WERI-Rb-1 (cell line): ENCODE results near the gene MAGI2.

Experiments used
- DNase-seq: peaks from one replicate; pipeline ENCODE4 v3.0.0-alpha.2; 2020
- H3K27ac ChIP-seq: fragments of 250-450 bp; sonication (Bioruptor Pico); 2 replicates; pipeline ENCODE4 v1.5.1; 2020; ENCODE audit warnings: mild to moderate bottlenecking, moderate library complexity
- H3K27me3 ChIP-seq: fragments of 250-450 bp; sonication (Bioruptor Pico); 2 replicates; pipeline ENCODE4 v1.5.1; 2021; ENCODE audit warnings: mild to moderate bottlenecking, low read depth, moderate library complexity; ENCODE audit not compliant: insufficient read depth, severe bottlenecking
- H3K36me3 ChIP-seq: fragments of 250-450 bp; sonication (Bioruptor Pico); 2 replicates; pipeline ENCODE4 v1.5.1; 2020; ENCODE audit warnings: mild to moderate bottlenecking, moderate library complexity
- H3K4me3 ChIP-seq: 2 replicates; pipeline ENCODE4 v1.5.1; 2011; ENCODE audit warnings: low read depth, mild to moderate bottlenecking, control low read depth, low read length
- H3K9me3 ChIP-seq: fragments of 250-450 bp; sonication (Bioruptor Pico); 2 replicates; pipeline ENCODE4 v1.5.1; 2021; ENCODE audit warnings: mild to moderate bottlenecking, moderate library complexity; ENCODE audit not compliant: severe bottlenecking
- TF ChIP-seq, protein P1 (sequence below): IDR thresholded peaks from 2 replicates; pipeline ENCODE4 v1.5.1; 2011; ENCODE audit warnings: low read depth, mild to moderate bottlenecking, control low read depth, inconsistent platforms, low read length

Gene MAGI2

DNA sequence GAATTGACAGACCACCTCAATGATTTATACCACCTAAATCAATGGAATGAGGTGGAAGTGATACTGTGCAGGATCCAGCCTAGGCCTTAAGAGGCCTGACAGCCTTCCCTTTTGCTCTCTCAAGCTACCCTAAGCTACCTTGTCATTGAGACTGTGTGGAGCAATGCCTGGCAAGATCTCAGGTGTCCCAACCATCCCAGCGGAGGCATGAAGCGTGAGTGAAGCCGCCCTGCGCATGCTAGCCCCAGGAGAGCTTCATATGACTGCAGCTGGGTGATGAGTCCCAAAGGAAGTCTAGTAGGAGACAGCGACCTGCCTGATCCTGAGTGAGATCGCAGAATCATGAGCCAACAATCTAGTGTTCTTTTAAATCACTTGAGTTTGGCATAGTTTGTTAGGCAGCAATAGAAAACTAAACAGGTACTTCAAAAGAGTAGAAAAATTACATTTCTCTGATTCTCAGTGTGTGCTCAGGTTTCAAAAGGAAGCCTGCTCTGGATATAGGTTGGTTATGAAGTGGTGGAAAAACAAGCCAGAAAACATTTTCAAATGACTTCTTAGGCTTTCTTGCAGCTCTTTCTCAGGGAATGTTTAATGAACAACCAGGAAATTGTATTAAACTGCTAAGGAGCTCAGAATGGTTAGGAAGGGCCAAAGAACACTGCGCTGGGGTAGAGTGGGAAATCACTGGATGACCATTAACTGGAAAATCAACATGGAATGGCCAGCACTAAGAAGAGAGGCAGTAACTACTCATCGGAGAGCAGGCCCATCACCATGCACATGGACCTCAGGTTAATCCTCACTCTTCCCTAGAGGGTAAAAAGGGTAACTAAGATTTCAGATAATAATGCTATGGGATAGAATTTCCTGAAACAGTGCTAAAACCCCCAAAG, 1119.7 kb downstream of the MAGI2 start:
- TF ChIP-seq, protein P1, sequence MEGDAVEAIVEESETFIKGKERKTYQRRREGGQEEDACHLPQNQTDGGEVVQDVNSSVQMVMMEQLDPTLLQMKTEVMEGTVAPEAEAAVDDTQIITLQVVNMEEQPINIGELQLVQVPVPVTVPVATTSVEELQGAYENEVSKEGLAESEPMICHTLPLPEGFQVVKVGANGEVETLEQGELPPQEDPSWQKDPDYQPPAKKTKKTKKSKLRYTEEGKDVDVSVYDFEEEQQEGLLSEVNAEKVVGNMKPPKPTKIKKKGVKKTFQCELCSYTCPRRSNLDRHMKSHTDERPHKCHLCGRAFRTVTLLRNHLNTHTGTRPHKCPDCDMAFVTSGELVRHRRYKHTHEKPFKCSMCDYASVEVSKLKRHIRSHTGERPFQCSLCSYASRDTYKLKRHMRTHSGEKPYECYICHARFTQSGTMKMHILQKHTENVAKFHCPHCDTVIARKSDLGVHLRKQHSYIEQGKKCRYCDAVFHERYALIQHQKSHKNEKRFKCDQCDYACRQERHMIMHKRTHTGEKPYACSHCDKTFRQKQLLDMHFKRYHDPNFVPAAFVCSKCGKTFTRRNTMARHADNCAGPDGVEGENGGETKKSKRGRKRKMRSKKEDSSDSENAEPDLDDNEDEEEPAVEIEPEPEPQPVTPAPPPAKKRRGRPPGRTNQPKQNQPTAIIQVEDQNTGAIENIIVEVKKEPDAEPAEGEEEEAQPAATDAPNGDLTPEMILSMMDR: no peak
- Histone ChIP-seq H3K27ac (no peak overlapping the region), H3K36me3 (no peaks in the 10 kb centered on the region), H3K27me3 (no peaks in the 10 kb centered on the region), H3K4me3 (no peak overlapping the region), H3K9me3 (no peaks in the 10 kb centered on the region)
- DNase-seq: no peak

DNA sequence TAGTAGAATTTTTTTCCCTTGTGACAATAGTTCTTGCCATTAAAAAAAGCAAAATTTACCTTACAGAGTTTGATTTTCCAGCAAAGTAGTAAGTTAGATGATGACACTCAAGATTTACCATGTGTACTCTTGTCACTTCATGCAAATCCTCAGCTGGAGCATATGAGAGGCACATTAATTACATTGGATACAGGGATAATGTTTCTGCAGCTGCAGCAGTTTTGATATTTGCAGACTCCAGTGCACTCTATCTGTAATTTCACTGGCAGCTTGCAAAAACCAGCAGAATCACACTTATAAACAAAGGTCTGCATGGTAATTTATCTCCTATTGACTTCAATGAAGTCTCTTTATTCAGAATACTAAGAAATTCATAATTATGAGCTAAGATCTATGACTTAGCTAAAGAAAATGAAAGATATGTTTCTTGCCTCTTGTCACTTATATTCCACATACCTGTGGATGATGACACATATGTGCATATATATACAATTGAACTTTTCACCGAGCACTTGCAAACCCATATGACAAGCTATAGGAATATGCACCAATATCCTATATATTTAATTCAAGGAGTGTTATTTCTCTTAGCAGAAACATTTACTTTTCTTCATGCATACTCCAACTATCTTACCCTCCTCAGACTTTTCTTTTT, 1124.3 kb downstream of the MAGI2 start:
- H3K27me3 ChIP-seq: no peaks in the 10 kb centered on the region
- no peaks in the 10 kb centered on the region for H3K36me3 ChIP-seq
- H3K4me3 ChIP-seq: no peak overlapping the region
- no peaks in the 10 kb centered on the region for H3K9me3 ChIP-seq
- TF ChIP-seq, protein P1: no peak
- no peak overlapping the region for H3K27ac ChIP-seq
- no peak for DNase-seq

DNA sequence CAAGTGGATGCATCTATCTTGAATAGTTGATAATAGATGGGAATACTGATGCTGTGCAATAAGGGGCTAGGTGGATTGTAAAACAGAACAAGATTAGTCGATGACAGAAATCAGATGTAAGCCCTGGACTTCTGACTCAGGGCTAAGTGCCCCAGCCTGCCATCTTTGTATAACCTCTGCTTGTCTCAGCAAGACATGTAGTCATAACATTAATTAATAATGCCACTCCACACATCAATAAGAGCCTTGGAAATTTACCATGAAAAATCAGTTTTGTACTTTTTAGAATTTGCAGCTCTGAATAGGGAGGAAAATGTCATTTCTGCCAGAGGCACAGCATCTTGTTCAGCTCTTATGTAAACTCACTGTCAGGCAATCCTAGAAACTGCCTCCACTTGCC, 1125.7 kb downstream of the MAGI2 start:
- Histone ChIP-seq H3K9me3 (no peaks in the 10 kb centered on the region), H3K27me3 (no peaks in the 10 kb centered on the region), H3K27ac (no peak overlapping the region), H3K4me3 (no peak overlapping the region), H3K36me3 (no peaks in the 10 kb centered on the region)
- TF ChIP-seq, protein P1: no peak
- no peak for DNase-seq

DNA sequence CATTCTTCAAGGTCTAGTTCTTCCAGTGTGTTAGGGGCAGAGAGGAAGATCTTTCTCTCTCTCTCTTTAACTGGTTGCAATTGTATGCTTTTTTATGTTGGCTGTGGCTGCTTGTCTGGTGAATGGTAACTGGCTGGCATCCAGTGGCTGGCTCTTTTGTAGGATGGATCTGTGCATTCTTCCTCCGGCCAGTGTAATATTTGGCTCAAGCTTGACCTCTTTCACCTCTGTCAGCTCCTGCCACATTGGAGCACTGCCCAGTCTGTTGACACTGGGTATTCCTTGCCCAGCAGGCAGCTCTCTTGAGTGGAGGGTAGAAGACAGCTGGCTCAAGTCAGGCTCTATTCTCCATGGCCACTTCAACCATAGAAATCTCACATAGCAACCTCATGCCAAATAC, 1126.6 kb downstream of the MAGI2 start:
- H3K27me3 ChIP-seq: no peaks in the 10 kb centered on the region
- H3K4me3 ChIP-seq: no peak overlapping the region
- no peak for DNase-seq
- TF ChIP-seq, protein P1: no peak
- H3K27ac ChIP-seq: no peak overlapping the region
- H3K36me3 ChIP-seq: no peaks in the 10 kb centered on the region
- no peaks in the 10 kb centered on the region for H3K9me3 ChIP-seq

DNA sequence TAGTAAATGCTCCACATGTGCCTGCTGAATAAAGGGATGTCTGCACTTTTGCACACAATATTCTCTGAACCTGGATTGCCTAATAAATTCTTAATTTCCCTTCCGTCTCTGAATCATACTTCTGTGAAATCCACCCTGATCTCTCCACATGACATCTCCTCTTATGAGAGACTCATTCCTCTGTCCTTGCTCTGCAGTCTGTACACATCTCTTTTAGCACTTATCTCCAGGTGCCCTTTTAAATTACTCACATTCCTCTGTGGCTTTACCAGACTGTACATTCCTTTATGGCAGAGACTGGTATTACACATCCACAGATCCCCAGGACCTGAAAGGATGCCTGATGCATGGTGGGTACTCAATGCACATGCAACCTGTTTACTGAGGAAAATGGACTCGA, 1127.3 kb downstream of the MAGI2 start:
- TF ChIP-seq, protein P1: no peak
- Histone ChIP-seq H3K27me3 (no peaks in the 10 kb centered on the region), H3K27ac (no peak overlapping the region), H3K4me3 (no peak overlapping the region), H3K36me3 (no peaks in the 10 kb centered on the region), H3K9me3 (no peaks in the 10 kb centered on the region)
- no peak for DNase-seq
